DMS114 treated with DMSO at 0.1 percent for 48 hours (cell line): Measurements from ENCODE around the gene RAB5A.
"Not testable (repeated sequence)": the region's sequence is repeated elsewhere in the genome, so short reads cannot be mapped to it uniquely, and the experiment has no call there.

Source experiments
- DNase-seq: peaks from one replicate; lab custom pipeline; 2025; ENCODE audit not compliant: unreplicated experiment; lab: John Stamatoyannopoulos, UW

The RAB5A gene

DNA sequence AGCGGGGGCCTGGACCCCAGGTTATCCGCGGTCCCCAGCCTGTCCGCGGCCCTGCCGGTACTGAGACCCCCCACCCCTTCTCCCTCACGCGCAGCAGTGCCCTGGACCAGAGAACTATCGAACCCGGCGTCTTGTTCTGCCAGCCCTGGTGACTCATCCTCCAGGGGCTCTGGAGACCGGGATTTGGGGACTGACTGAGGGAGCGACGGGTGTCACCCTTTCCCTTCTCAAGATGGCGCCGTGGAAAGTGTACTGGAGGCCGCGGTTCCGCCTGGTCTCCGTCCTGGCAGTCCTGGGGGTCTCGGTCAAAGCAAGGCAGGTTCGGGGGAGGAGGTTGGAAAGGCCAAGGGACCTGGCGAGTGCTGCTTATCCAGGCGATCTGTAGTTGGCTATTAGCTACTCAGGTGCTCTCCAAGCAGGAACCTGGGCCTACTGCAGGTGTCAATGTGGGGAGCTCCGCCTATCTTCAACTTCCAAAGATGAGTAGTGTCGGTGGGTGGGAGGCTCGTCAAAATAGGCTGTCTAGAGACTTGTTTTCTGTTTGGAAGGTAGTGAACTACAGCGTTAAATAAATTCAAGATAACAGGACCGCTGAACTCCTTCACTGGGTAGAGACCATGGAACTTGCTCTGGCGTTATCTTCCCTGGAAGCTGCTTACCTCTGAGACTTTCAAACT lies 790 bp downstream of the RAB5A start:
- no peak for DNase-seq

DNA sequence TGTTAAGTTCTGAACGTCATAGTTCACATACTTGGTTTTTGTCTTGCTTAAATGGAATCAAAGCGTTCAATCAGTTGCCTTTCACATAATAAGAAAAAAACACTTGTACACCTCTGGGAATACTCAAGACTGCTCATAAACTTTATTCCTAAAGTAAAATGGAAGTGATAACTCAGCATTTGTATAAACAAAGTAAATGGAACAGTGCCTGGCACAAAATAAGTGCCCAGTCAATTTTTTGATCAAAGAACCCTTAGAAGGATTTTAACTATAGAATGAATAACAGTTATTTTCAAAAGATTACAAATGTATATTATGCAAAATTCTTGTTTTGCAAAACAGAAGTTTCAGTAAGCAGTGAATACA lies 1.3 kb downstream of the RAB5A start:
- no peak for DNase-seq

DNA sequence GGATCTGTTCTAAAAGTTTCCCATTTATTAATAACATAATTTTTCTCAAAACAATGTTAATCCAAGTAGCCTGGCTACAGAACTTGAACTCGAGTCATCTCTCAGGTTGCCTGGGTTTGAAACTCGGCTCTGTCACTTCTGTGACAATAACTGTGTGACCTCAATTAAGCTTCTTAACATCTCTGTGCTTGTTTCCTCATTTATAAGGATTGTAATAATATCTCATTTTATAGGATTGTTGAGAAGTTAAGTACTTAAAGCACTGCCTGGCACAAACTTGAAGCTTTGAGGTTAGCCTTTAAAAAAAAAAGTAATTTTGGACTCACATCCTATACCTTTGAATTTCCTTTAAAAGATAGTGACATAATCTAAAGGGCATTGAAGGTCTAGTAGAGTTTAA lies 3.4 kb downstream of the RAB5A start:
- no peak for DNase-seq

DNA sequence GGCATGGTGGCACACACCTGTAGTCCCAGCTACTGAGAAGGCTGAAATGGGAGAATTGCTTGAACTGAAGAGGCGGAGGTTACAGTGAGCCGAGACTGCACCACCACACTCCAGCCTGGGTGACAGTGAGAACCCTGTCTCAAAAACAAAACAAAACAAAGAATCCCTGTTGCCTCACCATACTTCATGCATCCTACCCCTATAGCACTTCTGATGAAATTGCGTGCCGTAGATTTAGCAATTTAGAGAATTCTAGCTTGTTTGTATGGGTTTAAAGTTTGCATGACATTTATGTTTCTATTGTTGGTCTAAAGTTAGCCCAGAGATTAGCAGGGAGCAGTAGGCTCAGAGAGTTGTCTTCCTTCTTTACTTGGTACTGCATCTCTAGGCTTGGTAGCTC lies 7.8 kb downstream of the RAB5A start:
- DNase-seq = no peak

DNA sequence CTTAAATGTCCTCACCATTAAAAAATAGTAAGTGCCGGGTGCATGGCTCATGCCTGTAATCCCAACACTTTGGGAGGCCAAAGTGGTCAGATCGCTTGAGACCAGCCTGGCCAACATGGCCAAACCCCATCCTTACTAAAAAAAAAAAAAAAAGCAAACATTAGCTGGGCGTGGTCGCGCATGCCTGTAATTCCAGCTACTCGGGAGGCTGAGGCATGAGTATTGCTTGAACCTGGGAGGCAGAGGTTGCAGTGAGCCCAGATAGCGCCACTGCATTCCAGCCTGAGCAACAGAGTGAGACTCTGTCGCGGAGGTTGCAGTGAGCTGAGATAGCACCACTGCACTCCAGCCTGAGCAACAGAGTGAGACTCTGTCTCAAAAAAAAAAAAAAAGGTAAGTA lies 10.5 kb downstream of the RAB5A start:
- not testable (repeated sequence) for DNase-seq

DNA sequence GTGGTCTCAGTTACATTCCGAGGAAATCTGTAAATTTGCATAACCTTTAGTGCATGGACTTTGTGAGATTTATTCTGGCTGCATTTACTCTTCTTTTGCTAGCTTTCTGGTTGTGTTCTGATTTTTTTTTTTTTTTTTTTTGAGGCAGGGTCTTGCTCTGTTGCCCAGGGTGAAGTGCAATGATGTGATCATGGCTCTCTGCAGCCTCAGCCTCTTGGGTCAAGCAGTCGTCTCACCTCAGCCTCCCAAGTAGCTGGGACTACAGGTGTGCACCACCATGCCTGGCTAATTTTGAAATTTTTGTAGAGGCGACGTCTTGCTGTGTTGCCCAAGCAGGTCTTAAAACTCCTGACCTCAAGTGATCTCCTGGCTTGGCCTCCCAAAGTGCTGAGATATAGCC lies 12.6 kb downstream of the RAB5A start:
- DNase-seq = no peak

DNA sequence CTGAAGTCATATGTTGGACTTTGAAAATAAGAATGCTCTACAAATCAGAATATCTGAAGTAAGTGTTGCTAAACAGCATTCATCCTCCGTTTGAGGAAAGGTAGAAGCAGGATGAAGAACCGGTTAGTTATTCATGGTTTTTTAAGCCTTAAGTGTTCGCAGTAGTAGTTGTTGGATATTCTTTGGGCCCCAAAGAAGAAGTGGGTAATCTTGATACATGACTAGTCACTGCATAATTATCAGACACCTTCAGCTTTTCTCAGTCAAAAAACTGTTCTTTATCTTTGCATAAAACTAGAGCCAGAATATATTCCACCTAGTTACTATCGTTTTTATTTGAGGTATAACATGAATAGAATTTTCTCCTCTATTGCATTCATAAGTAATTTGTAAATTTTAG lies 13.8 kb downstream of the RAB5A start:
- DNase-seq = no peak

DNA sequence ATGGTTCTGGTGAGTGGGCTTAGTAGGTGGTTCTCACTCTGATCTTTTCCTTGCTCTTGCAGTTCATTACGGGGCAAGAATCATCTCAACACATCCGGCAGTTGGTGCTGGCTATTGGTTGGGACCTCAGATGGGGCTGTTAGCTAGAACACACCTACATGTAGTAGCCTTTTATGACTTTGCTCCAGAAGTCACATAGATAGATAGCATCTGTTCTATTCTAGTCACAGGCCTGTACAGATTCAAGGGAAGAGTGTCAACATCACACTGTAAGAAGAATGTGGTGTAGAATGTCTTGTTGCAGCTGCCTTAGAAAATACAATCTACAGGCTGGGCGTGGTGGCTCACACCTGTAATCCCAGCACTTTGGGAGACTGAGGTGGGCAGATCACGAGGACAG lies 15.1 kb downstream of the RAB5A start:
- DNase-seq = no peak

DNA sequence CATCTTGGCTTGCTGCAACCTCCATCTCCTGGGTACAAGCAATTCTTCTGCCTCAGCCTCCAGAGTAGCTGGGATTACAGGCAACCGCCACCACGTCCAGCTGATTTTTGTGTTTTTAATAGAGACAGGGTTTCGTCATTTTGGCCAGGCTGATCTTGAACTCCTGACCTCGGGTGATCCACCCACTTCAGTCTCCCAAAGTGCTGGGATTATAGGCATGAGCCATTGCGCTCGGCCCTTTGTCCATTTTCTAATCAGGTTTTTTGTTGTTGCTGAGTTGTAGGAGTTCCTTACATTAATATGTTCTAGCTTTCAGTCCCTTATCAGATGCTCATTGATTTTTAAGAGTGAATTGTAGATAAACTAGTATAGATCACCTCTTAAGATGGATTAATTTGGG lies 20.3 kb downstream of the RAB5A start:
- no peak for DNase-seq

DNA sequence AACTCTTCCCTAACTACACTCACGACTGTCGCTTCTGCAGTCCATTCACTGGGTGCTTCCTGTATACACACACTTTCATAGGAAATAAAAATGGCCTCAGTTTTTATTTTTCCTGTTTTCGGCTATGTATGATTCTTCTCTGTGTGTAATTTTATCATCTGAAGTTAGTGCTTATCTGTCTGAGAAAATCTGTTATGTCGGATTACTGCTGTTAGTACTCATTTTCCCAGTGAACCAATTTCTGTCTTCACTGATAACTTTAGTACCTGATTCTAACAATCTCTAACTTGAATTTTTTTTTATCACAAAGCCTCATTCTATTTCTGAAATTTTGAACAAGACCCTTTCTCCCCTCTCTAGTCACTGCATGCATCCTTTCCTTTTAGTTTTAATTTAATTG lies 20.9 kb downstream of the RAB5A start:
- no peak for DNase-seq

DNA sequence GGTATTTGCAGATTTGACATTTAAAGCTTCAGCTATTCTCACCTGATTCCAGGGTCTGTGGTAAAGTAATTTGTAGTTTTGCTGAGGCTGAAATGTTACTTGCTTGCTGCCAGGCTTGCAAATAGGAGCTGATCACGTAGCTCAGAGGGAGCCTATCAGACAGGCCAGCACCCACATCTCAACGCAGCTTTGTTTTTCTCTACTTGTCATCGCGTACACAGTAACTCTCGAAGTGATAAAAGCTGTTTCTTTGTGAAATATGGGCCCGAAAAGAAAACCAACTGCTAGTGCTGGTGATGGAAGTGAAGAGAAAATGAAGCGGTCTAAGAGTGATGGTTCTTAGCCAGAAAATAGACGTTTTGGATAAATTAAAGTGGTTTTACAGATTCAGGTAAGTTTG lies 23.4 kb downstream of the RAB5A start:
- DNase-seq = no peak

DNA sequence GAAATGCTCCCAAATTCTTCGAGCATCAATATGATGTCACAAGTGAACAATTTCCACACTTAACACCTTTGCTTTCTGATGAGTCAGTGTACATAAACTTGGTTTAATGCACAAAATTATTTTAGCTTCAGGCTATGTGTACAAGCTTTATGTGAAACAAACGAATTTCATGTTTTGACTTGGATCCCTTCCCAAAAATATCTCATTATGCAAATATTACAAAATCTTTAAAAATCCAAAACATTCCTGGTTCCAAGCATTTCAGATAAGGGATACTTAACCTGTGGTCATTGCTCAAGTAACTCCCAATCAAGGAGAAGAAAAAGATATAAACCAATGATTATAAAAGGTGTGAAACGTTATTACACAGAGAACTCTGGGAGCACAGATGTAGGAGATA lies 25.2 kb downstream of the RAB5A start:
- no peak for DNase-seq

DNA sequence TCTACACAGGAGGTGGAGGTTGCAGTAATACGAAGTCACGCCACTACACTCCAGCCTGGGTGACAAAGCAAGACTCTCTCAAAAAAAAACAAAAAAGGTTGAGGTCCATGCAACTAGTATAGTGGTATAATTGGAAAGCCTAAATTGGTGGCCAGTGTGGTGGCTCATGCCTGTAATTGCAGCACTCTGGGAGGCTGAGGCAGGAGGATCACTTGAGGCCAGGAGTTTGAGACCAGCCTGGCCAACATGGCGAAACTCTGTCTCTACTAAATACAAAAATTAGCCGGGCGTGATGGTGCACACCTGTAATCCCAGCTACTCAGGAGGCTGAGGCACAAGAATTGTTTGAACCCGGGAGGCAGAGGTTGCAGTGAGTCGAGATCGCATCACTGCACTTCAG lies 42.0 kb downstream of the RAB5A start:
- DNase-seq = not testable (repeated sequence)

DNA sequence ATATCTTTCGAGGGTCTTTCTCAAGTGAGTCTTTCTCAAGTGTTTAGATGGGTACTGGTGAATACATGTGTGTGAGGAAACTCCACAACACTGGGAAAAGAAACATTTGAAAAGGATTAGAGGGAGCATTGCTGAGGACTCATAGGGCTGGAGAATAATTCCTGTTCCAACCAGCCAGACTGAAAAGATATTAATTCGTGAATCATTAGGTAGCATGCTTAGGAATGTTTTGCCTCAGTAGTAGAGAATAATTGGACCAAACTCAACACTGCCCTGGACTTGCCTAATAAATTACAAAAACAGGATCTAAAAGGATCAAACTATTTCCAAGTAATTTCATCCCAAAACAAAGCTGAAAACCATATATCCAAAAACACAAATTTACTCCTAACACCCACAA lies 47.9 kb downstream of the RAB5A start:
- no peak for DNase-seq

DNA sequence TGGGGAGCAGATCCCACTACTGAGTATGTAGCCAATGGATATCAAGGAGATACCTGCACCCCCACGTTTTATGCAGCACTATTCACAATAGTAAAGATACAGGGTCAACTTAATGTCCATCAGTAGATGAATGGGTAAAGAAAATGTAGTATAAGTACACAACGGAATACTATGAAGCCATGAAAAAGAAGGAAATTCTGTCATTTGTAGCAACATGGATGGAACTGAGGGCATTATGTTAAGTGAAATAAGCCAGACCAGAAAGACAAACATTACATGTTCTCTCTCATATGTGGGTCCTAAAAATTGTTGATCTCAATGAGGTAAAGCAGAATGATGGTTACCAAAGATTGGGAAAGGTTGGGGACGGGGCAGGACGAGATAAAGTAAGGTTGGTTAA lies 50.6 kb downstream of the RAB5A start:
- no peak for DNase-seq

DNA sequence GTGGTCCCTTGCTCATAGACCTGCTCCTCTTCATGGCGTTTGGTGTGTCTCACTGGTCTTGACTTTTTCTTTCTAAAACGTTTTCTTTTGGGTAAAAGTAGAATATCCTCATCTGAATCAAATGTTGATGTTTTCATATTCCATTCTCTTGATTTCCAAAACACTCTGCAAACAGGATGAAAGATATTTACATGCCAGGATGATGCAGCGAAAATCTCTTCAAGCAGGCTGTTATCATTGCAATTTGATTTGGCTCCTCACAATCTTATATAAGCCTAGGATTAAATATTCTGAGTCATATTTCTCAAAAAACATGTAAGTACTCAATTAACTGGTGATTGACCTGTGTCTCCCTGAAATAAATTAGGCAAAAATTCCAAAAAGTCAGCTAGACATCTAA lies 55.0 kb downstream of the RAB5A start:
- no peak for DNase-seq

DNA sequence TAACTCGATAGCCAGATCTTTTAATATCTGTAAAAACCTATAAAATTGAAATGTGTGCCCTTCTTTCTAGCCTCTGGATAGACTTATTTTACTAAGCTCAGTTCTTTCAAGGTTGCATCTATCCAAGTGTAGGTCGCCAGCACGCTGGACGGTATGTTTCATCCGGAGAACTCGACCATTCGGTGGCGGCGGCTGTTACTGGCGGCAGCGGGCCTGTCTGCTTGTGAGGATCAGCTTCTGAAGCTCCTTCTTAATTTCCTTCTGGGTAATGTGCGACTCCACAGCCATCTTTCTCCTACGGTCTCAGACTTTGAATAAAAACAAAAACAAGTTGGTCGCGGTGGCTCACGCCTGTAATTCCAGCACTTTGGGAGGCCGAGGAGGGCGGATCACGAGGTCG lies 61.1 kb downstream of the RAB5A start:
- DNase-seq = no peak

DNA sequence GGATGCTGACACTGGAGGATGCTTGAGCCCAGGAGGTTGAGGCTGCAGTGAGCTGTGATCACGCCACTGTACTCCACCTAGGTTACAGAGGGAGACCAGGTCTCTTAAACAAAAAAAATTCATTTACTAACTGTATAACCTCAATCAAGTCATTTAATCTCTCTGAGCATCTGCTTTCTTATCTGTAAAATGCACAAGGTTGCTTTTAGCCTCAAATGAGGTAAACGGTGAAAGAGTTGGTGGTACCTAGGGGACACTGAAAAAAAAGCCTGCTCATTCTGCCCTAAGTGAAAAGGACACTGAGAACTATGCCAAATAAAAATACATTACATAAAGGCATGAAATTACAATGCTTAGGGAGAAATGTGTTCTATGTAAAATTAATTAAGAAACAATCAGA lies 61.7 kb downstream of the RAB5A start:
- DNase-seq = no peak

DNA sequence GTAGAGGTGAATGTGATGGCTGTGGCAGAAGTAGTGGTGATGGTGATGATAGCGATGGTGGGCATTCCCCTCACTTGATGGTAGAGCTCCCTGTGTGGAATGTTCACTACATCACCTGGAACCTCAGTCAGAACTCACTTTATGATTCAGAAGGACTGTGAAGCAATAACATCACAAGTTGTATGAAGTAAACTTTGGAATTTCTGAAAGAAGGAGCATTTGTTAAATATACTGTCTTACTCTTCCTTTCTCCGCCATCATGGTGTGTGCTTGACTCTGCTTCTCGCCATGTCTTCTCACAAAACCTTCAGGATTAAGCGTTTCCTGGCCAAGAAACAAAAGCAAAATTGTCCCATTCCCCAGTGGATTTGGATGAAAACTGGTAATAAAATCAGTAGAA lies 65.3 kb downstream of the RAB5A start, which contains the start of gene PP2D1:
PP2D1 (minus strand) TSS at position 101 of the 400 bp plus-strand sequence. CDS start 192 bp downstream, outside the sequence.
- no peak for DNase-seq

DNA sequence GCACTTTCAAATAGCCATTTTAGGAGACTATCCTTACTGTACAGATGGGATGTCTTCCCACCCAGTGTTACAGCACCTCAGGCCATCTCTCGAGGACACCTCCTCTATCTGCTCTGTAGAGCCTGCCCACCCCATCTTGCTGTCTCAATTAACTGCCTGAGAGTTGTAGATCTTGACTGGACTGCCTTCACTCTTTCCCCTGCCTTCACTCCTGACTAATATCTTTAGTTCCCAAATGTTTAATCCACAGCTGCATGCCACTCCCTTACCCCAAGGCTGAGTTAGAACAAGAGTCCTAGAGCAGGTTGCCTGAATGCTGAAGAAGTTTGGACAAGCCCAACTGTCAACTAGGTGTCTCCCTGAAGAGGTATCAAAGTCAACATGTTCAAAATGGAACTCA lies 66.5 kb downstream of the RAB5A start:
- no peak for DNase-seq

DNA sequence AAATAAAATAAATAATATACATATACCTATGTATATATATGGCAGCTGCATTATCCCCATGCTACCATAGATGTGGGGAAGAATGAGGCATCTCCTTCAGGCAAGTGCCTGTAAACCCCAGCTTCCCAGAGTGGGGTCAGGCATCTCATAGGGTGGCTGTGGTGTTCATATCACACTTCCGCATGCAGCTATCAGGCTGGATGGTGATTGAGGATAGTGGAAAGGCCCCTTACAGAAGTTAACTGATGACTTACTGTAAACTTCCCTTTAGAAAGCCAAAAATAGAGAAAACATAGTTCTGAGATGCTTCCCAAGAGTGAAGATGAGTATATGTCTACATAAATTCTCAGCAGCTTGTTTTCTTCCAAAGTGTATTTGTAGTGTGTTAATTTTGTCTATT lies 68.6 kb downstream of the RAB5A start:
- DNase-seq = no peak

DNA sequence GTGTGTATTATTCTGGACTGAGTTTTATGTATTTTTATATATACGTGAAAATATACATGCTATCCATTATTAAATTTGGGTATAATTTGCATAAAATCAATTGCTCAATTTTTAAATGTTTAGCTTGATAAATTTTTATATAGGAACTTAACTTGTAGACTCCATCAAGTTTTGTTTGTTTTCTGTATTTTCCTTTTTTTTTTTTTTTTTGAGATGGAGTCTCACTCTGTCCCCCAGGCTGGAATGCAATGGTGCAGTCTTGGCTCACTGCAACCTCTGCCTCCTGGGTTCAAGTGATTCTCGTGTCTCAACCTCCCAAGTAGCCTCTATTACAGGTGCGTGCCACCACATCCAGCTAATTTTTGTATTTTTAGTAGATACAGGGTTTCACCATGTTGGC lies 69.2 kb downstream of the RAB5A start:
- DNase-seq = not testable (repeated sequence)

DNA sequence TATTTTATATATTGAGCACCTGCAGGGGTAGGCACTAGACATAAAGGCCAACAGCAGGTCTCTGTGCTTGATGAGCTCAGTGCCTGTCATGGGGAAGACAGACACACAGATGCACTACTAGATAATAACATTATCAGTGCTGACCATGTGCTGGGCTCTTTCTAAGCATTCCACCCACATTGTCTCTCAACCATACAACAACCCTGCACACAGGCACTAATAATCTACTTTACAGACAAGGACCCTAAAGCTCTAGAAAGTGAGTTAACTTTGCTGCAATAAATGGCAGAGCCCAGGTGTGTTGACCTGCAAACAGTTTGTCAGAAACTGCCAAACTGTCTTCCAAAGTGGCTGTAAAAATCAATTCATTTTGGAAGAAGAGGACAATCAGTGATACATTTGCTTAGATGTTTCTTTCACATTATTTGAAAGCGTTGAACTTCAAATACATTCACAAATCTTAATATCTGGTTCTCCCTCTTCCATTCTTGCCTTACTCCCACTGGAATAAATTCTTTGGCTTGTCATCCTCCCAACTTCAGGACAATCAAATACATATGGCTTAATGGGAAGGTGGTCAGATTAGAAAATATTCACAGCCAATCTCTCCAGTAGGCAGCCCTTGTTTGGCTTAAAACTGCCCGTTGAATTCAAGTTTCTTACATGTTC lies 76.2 kb downstream of the RAB5A start:
- no peak for DNase-seq
